Glomerular visceral epithelial cell (primary cell): ENCODE results near the gene SKIDA1.
A peak's percentile ranks its signal among the peaks of the same experiment; 100 is the strongest.

Experiments
- DNase-seq: peaks from one replicate; pipeline ENCODE4 v3.0.0-alpha.2; 2016; ENCODE audit errors: extremely low spot score

The SKIDA1 gene

GRCh38 chr10:21517134-21518031 is 8.1 kb downstream of the SKIDA1 start:
- peak; percentile 54 for DNase-seq

DNA sequence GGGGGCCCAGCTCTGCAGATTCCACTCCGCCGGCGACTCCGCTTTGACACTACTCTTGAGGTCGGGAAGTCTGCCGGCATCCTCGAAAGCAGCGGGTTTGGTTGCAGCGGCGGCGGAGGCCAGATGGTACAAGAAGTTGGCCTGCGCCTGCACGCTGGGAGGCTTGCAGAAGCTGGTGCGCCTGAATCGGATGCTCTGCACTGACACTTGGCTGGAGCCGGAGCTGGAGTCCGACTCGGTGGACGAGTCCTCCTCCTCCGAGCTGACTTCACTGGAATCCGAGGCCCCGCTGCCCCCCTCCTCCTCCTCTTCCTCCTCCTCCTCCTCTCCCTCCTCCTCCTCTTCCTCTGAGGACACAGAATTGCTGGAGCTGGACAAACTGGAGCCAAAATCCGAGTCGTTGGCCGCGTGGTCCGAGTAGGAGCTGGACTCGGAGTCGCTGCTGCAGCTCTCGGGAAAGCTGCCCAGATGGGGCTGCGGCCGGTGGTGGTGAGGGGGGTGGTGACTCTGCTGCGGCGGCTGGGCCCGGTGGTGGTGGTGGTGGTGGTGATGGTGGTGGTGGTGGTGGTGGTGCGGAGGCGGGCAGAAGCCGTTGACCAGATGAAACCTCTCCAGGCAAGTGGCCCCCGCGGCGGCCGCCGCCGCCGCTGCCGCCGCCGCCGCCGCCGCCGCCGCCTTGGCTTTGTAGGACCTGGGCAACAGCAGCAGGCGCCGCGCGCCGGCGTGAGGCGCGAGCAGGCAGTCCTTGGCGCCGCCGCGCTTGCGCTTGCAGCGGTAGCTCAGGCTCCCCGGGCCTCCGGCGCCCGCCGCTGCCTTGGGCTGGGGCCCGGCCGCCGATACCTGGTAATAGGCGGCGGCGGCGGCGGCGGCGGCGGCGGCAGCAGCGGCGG is 9.0 kb downstream of the SKIDA1 start:
- DNase-seq = peak; percentile 73

- DNase-seq = no peak
Measured at GRCh38 chr10:21515361-21516241, 9.9 kb downstream of the SKIDA1 start.

GRCh38 chr10:21514818-21515351 is 10.6 kb downstream of the SKIDA1 start:
- no peak for DNase-seq

DNA sequence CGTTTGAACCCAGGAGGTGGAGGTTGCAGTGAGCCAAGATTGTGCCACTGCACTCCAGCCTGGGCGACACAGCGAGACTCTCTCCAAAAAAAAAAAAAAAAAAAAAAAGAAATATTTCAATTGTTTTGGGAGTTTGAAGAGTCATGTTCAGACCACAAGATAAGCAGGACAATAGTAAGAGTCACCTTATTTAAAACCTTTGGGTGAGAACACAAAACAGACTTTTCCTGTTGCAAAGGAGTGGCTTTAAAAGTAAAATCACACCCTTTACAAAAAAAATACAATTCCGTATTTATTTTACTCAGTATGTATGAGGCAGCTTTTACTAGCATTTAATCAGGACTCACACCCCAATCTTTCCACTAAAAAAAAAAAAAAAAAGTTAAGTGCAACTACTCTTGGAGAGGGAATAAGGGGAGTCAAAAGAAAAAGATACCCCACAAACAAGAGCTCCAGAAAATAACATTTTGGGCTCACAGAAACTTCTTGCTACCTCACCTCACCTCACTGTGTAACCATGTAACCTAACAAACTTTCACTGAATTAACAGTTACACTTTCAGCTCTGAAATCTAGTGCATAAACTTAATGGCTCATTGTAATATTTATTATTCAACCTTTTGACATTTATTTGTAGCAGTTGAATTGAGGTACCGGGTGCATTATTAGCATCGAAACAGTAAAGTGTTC is 11.2 kb downstream of the SKIDA1 start:
- DNase-seq = no peak

DNA sequence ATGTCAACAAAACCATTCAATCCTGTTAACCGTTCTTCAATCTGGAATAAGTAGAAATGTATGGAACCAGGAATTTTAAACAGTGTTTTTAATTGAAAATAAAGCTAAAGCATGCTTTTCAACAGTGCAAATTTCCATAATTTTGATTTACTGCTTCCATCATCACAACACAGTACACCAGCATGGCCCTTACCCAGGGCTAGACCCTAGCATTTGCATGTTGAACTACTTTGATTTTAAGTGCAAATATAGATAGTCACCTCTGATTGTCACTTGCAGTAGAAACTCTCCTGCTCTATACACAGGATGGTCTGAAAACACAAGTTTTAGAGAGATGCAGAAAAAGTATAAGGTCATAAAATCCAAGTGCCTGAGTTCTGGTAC is 12.1 kb downstream of the SKIDA1 start:
- DNase-seq = no peak

- DNase-seq = no peak
Measured at GRCh38 chr10:21512573-21513404, 12.7 kb downstream of the SKIDA1 start.

GRCh38 chr10:21511946-21512572 is 13.4 kb downstream of the SKIDA1 start:
- DNase-seq = no peak

DNA sequence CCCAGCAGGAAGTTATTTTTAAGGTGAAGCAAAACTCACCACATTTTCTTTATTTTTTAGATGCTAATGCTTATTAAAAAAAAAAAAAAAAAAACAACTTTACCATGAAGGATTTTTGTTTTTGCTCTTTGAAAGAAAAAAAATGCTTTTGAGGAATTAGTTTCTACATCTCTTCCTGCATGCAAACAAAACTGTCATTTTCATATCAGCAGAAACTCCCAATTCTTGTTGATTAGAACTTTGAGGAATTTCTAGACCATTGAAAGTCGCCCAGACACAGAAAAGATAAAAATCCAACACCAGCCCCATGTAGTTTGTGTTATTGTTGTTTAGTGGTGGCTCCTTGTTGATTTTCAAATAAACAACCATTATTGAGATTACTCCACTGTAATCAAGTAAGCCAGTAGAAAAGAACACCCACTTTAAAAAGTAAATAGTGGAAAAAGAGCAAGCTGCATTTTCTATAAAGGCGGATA is 14.3 kb downstream of the SKIDA1 start:
- DNase-seq = no peak

GRCh38 chr10:21510241-21511094 is 15.0 kb downstream of the SKIDA1 start:
- no peak for DNase-seq

- no peak for DNase-seq
Measured at GRCh38 chr10:21509341-21510240, 15.9 kb downstream of the SKIDA1 start.

GRCh38 chr10:21508706-21509331 is 16.7 kb downstream of the SKIDA1 start:
- no peak for DNase-seq

GRCh38 chr10:21507150-21507549 is 18.3 kb downstream of the SKIDA1 start:
- no peak for DNase-seq

- DNase-seq = no peak
Measured at GRCh38 chr10:21506351-21506750, 19.1 kb downstream of the SKIDA1 start.

- no peak for DNase-seq
Measured at GRCh38 chr10:21505711-21506278, 19.7 kb downstream of the SKIDA1 start.

- DNase-seq = no peak
Measured at GRCh38 chr10:21503542-21503941, 21.9 kb downstream of the SKIDA1 start.
